ENCODE measurements around the gene SAMD1.

- no peak for TF ChIP-seq CTCF (IDR thresholded peaks at IDR 0.05)
- TF ChIP-seq POLR2A (IDR thresholded peaks at IDR 0.05) = no peak
These were observed 24.4 kb downstream of the SAMD1 start for GRCh38 chr19:14066134-14066533.

Data from breast epithelium (tissue), 3 donors.